OCI-LY1 (cell line): ENCODE results near the gene SLC5A3.

Experiments used
- CTCF ChIP-seq: fragments of 200-600 bp; sonication (generic), shearing (Covaris generic); IDR thresholded peaks from 2 replicates; pipeline ENCODE4 v1.5.1; 2017; ENCODE audit warnings: mild to moderate bottlenecking, antibody characterized with exemption, low read length, moderate library complexity, mixed read lengths
- EZH2 ChIP-seq: fragments of 200-600 bp; sonication (generic), shearing (Covaris generic); IDR thresholded peaks from 2 replicates; pipeline ENCODE4 v1.8.0; 2017; ENCODE audit warnings: borderline replicate concordance, mixed run types, mild to moderate bottlenecking, antibody characterized with exemption, low read length, moderate library complexity, mixed read lengths

GRCh38 chr21:34105947-34106541 lies 32.7 kb downstream of the SLC5A3 start:
- no peak for TF ChIP-seq CTCF
- TF ChIP-seq EZH2: no peak
